ENCODE results near the gene TMED10.

DNA sequence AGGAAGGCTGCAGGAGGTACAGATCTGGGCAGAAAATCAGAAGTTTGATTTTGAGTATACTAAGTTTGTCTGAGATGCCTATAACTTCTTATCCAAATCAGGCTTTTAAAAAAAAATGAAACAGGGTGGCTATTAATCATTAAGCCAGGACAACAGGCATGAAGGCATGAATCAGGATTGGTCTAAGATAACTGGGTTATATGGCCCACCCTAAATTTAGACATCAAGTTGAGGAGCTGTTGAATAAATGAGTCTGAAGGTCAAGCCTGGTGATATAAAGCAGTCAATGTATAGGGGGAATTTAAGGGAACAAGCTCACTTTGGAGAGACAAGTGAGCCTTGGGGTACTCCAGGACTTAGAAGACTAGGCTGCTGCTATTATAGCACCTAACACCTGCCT is 78.2 kb downstream of the TMED10 start:
- TF ChIP-seq POLR2AphosphoS5 (IDR thresholded peaks at IDR 0.05; ENCODE audit: low read depth, low read length) (no peak), SIN3A (IDR thresholded peaks at IDR 0.05; ENCODE audit: borderline replicate concordance, insufficient read depth, low read length) (no peak), TAF1 (IDR thresholded peaks at IDR 0.05; ENCODE audit: borderline replicate concordance, insufficient read depth, low read length) (no peak), FOXP2 (optimal IDR thresholded peaks at IDR 0.05; ENCODE audit: borderline replicate concordance, extremely low read depth, extremely low read length, insufficient read depth) (no peak)
- TF ChIP-seq, protein P1, sequence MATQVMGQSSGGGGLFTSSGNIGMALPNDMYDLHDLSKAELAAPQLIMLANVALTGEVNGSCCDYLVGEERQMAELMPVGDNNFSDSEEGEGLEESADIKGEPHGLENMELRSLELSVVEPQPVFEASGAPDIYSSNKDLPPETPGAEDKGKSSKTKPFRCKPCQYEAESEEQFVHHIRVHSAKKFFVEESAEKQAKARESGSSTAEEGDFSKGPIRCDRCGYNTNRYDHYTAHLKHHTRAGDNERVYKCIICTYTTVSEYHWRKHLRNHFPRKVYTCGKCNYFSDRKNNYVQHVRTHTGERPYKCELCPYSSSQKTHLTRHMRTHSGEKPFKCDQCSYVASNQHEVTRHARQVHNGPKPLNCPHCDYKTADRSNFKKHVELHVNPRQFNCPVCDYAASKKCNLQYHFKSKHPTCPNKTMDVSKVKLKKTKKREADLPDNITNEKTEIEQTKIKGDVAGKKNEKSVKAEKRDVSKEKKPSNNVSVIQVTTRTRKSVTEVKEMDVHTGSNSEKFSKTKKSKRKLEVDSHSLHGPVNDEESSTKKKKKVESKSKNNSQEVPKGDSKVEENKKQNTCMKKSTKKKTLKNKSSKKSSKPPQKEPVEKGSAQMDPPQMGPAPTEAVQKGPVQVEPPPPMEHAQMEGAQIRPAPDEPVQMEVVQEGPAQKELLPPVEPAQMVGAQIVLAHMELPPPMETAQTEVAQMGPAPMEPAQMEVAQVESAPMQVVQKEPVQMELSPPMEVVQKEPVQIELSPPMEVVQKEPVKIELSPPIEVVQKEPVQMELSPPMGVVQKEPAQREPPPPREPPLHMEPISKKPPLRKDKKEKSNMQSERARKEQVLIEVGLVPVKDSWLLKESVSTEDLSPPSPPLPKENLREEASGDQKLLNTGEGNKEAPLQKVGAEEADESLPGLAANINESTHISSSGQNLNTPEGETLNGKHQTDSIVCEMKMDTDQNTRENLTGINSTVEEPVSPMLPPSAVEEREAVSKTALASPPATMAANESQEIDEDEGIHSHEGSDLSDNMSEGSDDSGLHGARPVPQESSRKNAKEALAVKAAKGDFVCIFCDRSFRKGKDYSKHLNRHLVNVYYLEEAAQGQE (IDR thresholded peaks at IDR 0.05; ENCODE audit: insufficient read depth in 1 of 2, low read depth in 2 of 2, low read length in 2 of 2), result no peak
